Activated B cell treated with CpG ODN at 0.5 μM for 24 hours (primary cell): Measurements from ENCODE around the gene RTN4RL2. TPM values are rescaled to one million over a fixed set of nuclear protein-coding genes. Genes with fewer than 3 reads are reported as not detected.

ENCODE experiments used
- ATAC-seq: fragments of 200-7000 bp; cut with Tn5 transposase; one replicate; pipeline ENCODE4 v1.10.0; 2021; ENCODE audit warnings: low read depth, mild to moderate bottlenecking, moderate library complexity
- CTCF ChIA-PET: fragments of 350-600 bp; sonication (Branson Sonifier 250); formaldehyde crosslinking; loops from one replicate; lab custom pipeline; 2021; ENCODE audit warnings: antibody characterized with exemption; lab: Charles Lee
- POLR2A ChIA-PET: fragments of 350-600 bp; sonication (Branson Sonifier 250); formaldehyde crosslinking; loops from one replicate; lab custom pipeline; 2021; ENCODE audit warnings: antibody characterized with exemption; lab: Charles Lee
- DNase-seq: peaks from one replicate; pipeline ENCODE4 v3.0.0; 2022
- H3K27ac Mint-ChIP-seq: one replicate; pipeline ENCODE4 v1.8.0; 2020; ENCODE audit warnings: mixed read lengths
- H3K27me3 Mint-ChIP-seq: one replicate; pipeline ENCODE4 v1.8.0; 2021; ENCODE audit warnings: mixed read lengths
- H3K36me3 Mint-ChIP-seq: one replicate; pipeline ENCODE4 v1.8.0; 2021; ENCODE audit warnings: low read depth, mixed read lengths
- H3K4me1 Mint-ChIP-seq: one replicate; pipeline ENCODE4 v1.8.0; 2021; ENCODE audit warnings: mixed read lengths
- H3K4me3 Mint-ChIP-seq: one replicate; pipeline ENCODE4 v1.8.0; 2020; ENCODE audit warnings: mild to moderate bottlenecking, mixed read lengths
- H3K9me3 Mint-ChIP-seq: one replicate; pipeline ENCODE4 v1.8.0; 2020; ENCODE audit warnings: mixed read lengths
- intact Hi-C: fragments of 100-400 bp; cut with micrococcal nuclease; formaldehyde crosslinking; loops from one replicate; pipeline ENCODE4 v1.15.1; 2024
- total RNA-seq: library from RNA; stranded (reverse); gene quantifications from 2 replicates; pipeline ENCODE4 v1.2.3, GENCODE V29; 2022
- TF ChIP-seq, protein P1 (sequence below): fragments of 200-600 bp; IDR thresholded peaks from one replicate; pipeline ENCODE4 v1.8.0; 2022; ENCODE audit warnings: antibody characterized with exemption, mild to moderate bottlenecking

Gene RTN4RL2
- total RNA-seq, 1 donor from 2014 or later = 0.13 TPM

DNA sequence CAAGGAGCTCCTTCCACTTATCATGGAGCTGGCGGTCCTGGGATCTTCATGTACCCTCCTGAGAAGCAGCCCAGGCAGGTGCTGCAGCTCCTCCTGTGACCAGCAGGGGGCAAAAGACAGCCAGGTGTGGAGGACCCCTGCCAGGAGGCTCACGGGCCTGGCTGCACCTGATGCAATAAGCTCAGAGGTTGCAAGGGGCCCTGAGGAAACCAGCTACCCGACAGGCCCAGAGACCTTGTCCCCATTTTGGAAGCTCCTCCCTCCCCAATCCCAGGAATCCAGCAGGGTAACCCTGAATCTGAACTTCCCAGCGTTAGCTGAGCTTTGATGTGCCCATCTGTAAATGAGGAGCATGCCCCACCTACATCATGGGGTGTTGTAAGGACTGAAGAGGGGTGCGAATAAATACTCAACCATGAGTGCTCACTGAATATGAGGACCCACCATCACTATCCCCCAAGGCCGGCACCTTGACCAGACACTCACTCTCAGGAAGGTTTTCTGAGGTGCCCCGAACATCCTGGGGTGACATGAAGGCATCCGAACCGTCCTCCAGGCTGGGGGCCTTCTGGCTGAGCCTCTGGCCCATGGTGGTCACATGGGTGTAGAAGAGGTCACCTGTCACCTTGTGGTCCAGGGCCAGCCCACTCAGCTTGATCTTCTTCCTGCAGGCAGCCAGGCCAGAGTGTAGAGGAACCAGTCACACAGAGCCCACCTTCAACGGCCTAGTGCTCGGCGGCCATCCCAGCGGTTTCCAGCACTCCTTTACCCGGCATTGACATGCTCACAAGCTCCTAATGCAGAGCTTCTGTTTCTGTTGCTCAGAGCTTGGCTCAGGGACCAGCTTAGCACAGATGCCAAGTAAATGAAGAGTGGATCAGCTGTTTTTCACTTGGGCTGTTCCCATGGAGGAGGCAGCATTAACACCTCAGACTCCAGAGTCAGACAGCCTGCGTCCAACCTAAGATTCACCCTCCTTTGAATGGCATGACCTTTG lies 33.5 kb downstream of the RTN4RL2 start:
- Mint-ChIP-seq H3K27ac (peak overlapping the region; percentile 76), H3K4me1 (peaks cover 7% of the 10 kb centered on the region), H3K36me3 (peaks cover 5% of the 10 kb centered on the region), H3K4me3 (no peak overlapping the region), H3K27me3 (no peaks in the 10 kb centered on the region), H3K9me3 (no peaks in the 10 kb centered on the region)
- ChIA-PET POLR2A (interaction anchor here (0.5 to 4.0 kb wide), 14 partner anchors 10 to 300 kb away, joined by 3 to 18 read pairs (median 5); partner anchors contain the start of genes SLC43A1, TIMM10 and UBE2L6), CTCF (interaction anchor here (0.7 to 10.4 kb wide), 29 partner anchors 8 to 307 kb away, joined by 3 to 198 read pairs (median 6); partner anchors contain the start of genes RTN4RL2, SLC43A1, SSRP1 and TIMM10)
- intact Hi-C loops = loop anchor here (1.0 to 5.0 kb wide), 5 partner anchors 10 to 1663 kb away; no protein-coding TSS in a partner anchor
- ATAC-seq = peak; percentile 96
- DNase-seq = peak; percentile 64
- TF ChIP-seq, protein P1, sequence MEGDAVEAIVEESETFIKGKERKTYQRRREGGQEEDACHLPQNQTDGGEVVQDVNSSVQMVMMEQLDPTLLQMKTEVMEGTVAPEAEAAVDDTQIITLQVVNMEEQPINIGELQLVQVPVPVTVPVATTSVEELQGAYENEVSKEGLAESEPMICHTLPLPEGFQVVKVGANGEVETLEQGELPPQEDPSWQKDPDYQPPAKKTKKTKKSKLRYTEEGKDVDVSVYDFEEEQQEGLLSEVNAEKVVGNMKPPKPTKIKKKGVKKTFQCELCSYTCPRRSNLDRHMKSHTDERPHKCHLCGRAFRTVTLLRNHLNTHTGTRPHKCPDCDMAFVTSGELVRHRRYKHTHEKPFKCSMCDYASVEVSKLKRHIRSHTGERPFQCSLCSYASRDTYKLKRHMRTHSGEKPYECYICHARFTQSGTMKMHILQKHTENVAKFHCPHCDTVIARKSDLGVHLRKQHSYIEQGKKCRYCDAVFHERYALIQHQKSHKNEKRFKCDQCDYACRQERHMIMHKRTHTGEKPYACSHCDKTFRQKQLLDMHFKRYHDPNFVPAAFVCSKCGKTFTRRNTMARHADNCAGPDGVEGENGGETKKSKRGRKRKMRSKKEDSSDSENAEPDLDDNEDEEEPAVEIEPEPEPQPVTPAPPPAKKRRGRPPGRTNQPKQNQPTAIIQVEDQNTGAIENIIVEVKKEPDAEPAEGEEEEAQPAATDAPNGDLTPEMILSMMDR = peak; percentile 30

DNA sequence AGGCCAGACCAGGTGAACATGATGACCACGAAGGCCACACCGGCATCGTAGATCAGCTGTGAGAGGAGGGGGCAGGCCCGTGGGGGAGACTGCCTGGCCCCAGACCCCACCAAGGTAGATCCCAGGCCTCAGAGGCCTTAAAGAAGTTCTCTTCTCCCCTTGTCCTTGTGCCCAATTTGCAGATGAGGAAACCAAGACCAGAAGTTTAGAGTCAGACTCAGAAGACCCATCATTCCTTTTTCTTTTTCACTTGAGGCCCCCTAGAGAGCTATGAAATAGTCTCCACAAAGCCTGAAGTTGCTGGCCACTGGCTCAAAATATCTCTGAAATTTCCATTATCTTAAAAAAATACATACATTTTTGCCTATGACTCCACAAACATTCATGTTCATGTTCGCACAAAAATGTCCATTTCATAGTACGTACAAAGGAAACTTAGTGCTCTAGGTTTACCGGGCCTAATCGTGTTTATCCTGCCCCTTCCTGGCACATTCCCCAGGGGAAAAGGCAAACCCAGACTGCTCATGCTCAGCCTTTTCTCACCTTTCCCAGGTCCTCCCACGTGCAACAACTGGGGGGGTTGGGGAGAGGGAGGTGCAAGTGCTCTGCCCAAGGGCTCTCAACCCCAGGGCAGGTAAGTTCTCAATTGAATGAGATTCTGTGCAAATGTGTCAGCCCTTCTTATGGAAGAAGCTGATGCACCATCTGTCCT lies 35.9 kb downstream of the RTN4RL2 start:
- TF ChIP-seq, protein P1 = no peak
- Mint-ChIP-seq H3K4me3 (no peak overlapping the region), H3K4me1 (peaks cover 12% of the 10 kb centered on the region), H3K27ac (no peak overlapping the region), H3K9me3 (no peaks in the 10 kb centered on the region), H3K27me3 (no peaks in the 10 kb centered on the region), H3K36me3 (peaks cover 6% of the 10 kb centered on the region)
- POLR2A ChIA-PET = no interaction called here
- intact Hi-C loops = no loop called here
- CTCF ChIA-PET = interaction anchor here (1.9 to 10.4 kb wide), 2 partner anchors 31 to 39 kb away, joined by 7 to 198 read pairs; partner anchors contain the start of gene TIMM10
- DNase-seq = no peak
- ATAC-seq = no peak

DNA sequence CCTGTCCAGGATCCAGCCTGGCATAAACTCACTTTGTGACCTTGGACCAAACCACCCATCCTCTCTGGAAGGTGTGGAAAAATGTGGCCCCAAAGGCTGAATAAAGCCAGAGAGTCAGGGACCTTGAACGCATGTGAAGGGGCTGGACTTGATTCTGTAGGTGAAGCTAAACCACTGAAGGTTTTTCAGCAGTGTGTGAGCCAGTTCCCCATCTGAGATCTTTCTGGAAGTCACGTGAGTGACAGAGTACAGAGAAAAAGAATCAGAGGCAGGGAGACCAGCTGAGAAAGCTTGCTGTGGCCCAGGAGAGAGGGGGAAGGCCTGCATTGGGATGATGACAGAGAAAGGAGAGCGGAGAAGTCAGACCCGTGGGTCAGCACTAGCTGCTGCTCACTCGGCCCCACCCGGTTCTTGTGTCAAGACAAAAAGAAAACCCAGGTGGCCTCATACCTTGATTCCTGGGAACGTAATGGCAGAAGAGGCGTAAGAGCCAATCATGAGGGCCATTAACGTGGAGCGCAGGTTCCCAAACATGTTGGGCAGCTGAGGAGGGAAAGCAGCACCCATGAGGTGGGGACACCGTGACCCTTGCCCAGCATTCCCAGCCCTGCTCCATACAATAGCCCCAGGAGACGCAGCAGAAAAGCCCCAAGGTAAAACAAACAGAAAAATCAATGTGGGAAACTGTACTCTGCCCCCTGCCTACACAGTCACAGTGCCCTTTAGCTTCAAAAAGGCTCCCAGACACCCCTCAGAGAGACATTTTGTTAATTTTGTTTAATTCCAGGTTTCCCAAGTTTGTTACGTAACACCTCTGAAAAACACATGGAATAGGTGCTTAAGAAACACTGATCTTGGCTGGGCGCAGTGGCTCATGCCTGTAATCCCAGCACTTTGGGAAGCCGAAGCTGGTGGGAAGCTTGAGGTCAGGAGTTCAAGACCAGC lies 37.2 kb downstream of the RTN4RL2 start:
- Mint-ChIP-seq H3K4me1 (peaks cover 12% of the 10 kb centered on the region), H3K9me3 (no peaks in the 10 kb centered on the region), H3K27me3 (no peaks in the 10 kb centered on the region), H3K27ac (no peak overlapping the region), H3K36me3 (peaks cover 9% of the 10 kb centered on the region), H3K4me3 (no peak overlapping the region)
- intact Hi-C loops = loop anchor here (2.0 kb wide), 1 partner anchor 17 kb away; the partner anchor contains the start of gene SLC43A1
- POLR2A ChIA-PET = no interaction called here
- CTCF ChIA-PET = interaction anchor here (1.9 to 10.4 kb wide), 2 partner anchors 30 to 40 kb away, joined by 7 to 198 read pairs; partner anchors contain the start of gene TIMM10
- DNase-seq = no peak
- ATAC-seq = no peak
- TF ChIP-seq, protein P1 = no peak

DNA sequence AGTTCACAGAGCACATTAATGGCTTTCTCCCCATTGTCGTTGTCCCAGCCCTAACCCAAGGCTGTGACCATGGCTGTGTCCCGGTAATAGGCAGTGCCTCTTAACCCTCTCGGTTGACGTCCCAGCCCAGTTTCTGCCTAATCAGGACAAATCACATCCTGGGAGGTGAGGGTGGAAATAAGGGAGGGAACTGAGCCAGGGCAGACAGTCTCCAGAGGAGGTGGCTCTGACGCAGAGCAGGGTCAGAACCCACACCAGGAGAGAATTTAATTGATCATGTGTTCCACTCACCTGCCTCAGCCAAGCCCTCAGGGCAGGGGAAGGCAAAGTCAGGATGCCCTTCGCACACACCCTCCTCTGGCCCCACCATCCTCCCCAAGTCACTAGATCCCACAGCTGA lies 38.2 kb downstream of the RTN4RL2 start:
- TF ChIP-seq, protein P1 = no peak
- POLR2A ChIA-PET = no interaction called here
- Mint-ChIP-seq H3K4me3 (no peak overlapping the region), H3K27me3 (no peaks in the 10 kb centered on the region), H3K9me3 (no peaks in the 10 kb centered on the region), H3K4me1 (peaks cover 11% of the 10 kb centered on the region), H3K36me3 (peaks cover 11% of the 10 kb centered on the region), H3K27ac (no peak overlapping the region)
- DNase-seq = no peak
- intact Hi-C loops = loop anchor here (2.0 kb wide), 1 partner anchor 16 kb away; the partner anchor contains the start of gene SLC43A1
- no peak for ATAC-seq
- CTCF ChIA-PET = no interaction called here
